HG02798 (cell line): Measurements from ENCODE around the gene C1QB.

Experiments used
- ATAC-seq: cut with Tn5 transposase; IDR thresholded peaks from one replicate; pipeline ENCODE4 v1.9.1; 2021; ENCODE audit warnings: mild to moderate bottlenecking; ENCODE audit not compliant: unreplicated experiment, poor library complexity

Gene C1QB

DNA sequence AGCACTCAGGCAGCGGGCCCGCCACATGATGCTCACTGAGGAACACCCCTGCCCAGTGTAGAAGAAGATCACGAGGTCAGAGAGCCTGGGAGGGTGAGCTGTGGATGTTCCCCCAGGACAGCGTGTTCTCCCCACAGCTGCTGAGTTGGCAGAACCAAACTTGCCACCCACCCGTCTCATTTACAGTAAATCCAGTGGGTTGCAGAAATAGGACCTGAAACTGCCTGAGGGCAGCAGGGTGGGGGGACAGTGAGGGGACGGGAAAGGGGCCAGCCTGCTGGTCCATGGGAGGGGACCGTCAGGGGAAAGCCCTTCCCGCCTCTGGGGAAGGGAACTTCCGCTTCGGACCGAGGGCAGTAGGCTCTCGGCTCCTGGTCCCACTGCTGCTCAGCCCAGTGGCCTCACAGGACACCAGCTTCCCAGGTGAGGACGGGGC lies at the start of gene C1QB:
TSS of gene C1QB (plus strand) at position 356 of the 436 bp plus-strand sequence. CDS start 6,227 bp downstream, outside the sequence.
- ATAC-seq: no peak

DNA sequence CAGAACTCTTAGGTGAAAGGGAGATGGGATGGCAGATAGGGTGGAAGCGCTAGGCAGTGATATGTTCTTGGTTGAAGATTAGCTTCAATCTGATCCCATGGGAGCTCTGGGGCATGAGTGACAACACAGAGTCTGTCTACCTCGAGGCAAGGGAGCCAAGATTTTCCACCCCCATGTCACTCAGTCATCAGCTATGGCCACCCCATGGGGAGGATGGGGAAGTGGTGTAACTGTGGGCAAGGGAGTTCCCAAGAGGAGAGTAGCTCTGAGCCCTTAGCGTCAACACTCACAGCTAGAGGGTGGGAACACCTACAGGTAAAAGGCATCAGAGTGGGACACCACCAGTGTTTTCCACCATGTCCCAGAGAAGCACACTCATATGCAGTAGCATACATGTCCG lies 46.9 kb upstream of the C1QB start:
- no peak for ATAC-seq

- ATAC-seq: no peak
Observed at GRCh38 chr1:22607154-22607553, 45.9 kb upstream of the C1QB start.

GRCh38 chr1:22608361-22608760 lies 44.7 kb upstream of the C1QB start:
- no peak for ATAC-seq

GRCh38 chr1:22609291-22609690 lies 43.7 kb upstream of the C1QB start:
- no peak for ATAC-seq

DNA sequence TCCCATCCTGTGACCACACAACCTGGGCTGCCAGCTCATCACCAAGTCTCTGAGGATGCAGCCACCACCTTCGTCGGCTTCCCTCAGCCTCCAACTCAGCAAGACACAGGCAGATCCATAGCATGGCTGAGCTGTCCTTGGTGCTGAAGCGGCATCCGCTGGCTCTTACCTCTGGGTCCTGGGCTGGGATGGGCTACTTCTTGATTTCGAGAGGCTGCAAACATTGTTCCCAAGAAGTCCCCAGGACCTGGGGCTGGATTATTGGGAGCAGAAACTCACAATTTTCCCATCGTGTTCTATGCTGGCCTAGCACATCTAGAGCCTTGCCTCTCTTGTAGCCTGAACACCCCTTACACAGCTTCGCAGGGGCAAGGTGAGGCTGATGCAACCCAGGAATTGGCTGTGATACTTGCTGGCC lies 41.5 kb upstream of the C1QB start:
- no peak for ATAC-seq

DNA sequence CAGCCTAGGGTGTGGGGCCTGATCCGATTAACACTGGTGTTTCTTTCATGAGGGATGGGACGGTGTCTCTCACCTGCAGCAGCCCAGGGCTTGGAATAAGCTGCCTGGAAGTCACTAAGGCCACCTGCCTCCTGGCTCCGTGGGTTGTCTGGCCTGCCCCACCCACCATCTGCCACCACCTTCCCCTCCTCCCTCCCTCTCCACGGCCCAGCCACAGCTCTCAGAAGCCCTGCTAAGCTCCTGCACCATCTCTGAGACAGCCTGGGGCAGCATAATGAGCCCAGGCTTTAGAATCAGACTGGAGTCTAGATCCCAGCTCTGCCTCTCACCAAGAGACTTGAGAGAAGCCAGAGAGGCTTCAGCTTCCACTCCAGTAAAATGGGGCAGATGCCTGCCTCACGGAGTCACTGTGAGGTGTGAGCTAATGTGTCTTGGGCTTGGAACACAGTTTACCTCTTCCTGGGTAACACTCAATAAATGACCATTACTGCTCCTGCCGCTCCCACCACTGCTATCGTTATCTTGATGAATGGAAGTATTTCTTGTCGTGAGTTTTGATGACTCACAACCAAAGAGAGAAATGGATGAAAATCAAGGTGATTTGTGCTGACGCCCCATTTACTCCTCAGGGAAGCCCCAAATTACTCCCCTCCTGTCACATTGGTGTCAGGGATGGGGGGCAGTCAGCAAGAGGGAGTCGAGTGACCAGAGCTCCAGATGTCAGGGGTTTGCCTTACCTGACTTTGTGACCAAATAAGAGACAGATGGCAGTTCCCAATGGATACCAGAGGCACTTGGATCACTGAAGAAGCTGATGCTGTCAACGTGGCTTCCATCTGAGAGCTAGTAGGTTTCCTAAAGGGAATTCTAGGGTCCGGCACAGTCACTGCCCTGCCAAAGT lies 40.1 kb upstream of the C1QB start:
- no peak for ATAC-seq

DNA sequence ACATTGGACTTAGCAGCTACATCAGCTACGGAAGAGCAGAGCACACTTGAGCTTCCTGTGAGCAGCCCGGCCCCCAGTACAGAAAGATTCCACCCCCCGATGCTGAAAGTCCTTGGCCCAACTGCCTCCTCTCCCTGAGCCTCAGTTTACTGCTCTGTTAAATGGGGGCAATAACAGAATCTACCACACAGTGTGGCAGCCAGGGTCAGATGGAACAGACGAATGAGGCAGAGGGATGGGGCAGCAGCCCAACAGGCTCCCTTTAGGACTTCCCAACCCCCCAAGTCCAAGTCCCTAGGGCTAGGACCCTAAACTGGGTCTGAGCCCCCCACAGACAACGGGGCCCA lies 39.5 kb upstream of the C1QB start:
- no peak for ATAC-seq

GRCh38 chr1:22613951-22614350 lies 39.1 kb upstream of the C1QB start:
- no peak for ATAC-seq

DNA sequence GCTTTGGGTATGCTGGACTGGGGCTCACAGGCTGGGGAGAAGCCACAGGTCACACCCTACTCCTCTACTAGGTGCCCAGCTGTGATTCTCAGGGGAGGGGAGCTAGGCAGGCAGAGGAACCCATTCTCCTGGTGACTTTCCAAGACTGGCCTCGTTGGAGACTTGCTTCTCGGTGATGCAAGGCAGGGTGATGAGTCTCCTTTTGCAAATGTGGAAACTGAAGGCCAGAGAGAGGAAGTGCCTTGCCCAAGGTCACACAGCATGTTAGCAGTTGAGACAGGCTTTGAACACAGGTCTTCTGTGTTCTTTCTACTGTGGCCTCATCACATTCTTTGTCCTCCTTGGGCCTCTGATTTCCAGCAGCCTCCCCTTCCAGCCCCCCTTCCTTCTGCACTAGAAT lies 37.1 kb upstream of the C1QB start:
- no peak for ATAC-seq

- ATAC-seq: no peak
Observed at GRCh38 chr1:22616571-22616970, 36.5 kb upstream of the C1QB start.

GRCh38 chr1:22618056-22618455 lies 35.0 kb upstream of the C1QB start:
- ATAC-seq: no peak

- ATAC-seq: no peak
Observed at GRCh38 chr1:22619252-22619651, 33.8 kb upstream of the C1QB start.

GRCh38 chr1:22619798-22620197 lies 33.2 kb upstream of the C1QB start:
- ATAC-seq: no peak

DNA sequence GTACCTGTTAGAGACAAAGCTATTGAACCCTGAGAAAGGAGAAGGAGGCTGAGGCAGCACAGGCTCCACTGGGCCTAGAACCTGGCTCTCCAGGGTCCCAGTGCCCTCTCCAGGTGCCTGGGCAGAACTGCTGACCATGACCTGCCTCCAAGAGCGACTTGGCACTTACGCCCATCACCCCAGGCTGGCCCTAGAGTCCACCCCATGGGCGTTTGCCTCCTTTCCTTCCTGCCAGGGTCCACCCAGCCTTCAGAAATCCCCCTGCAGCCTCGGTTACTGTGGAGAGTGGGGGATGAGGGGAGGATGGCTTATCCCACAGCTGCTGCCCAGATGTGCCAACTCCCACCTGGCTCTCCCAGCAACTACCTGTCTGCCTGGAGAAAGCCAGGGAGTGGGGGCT lies 31.3 kb upstream of the C1QB start:
- ATAC-seq: no peak

- ATAC-seq: no peak
Observed at GRCh38 chr1:22625262-22625925, 27.6 kb upstream of the C1QB start.

DNA sequence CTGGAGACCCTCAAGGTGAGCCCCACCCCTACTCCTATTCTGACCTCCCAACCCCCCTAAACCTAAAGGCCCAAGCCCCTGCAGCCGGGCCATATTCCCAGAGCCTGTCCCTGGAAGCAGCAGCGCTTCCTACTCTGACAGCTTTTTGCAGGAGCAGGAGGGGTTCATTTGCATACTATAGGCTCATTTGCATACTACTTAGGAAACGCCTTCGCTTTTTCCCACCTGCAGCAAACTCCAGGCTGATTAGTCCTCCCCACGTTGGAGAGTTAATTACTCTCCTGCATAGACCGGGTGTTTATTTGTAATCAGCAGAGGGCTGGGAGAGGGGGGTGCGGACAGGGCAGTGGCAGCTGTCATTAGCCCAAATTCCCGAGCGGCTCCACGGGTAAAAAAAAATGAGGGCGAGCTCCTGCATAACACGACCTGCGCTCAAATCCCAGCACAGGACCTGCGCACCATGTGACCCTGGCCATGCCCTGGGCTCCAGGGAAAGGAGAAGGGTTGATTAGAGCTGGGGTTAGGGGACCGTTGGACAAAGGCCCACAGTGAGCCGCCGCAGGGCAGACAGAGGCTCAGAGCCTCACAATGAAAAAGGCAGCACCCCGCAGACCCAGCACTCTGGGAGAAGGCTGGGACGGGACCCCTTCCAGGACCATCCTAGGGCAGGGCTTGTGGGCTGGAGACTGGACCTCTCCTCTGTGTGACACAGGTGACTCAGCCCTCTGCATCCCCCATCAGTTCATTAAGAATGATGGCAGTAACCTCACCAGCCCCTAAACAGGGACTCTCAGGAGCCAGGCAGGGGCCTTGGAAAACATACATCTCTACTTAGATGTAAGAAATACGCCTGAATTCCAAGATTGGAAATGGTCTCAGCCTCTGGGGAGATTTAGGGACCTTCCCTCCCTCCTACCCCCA lies 26.5 kb upstream of the C1QB start:
- ATAC-seq: no peak

DNA sequence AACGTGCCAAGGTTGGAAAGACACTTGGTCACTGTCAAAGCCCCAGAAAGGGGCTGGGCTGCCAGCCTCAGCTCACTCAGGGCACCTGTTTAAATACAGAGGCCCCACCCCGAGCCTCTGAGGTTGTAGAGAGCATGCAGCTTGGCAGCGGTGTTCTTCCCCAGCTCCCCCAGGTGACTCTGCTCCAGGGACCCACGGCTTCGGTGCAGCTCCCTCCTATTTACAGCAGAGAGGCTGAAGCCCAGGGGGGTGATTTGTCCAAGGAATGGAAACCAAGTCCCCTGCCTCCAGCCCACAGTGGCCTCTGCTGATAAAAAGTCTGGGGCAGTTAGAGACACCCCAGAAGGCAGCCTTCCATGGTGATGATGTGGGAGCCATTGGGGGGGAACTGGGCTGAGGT lies 25.7 kb upstream of the C1QB start:
- no peak for ATAC-seq

GRCh38 chr1:22628698-22629444 lies 24.2 kb upstream of the C1QB start:
- no peak for ATAC-seq

GRCh38 chr1:22629886-22630285 lies 23.1 kb upstream of the C1QB start:
- no peak for ATAC-seq
